Measurements from ENCODE around the gene PAK2.

DNA sequence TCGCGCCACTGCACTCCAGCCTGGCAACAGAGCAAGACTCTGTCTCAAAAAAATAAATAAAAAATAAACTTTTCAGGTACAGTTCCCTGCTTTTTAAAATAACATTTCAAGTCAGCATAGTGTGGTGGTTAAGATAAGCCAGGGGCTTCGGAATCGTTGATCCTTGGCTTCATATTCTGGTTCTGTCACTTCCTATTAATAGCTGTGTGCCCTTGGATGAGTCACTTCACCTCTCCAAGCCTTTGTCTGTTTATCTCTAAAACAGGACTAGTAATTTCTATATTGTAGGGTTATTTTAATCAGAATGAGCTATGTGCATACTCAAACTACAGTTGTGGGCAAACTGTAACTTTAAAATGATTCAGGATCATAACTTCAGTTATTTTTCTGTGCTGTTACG lies 74.2 kb downstream of the PAK2 start:
- TF ChIP-seq POLR2A (IDR thresholded peaks at IDR 0.05; ENCODE audit: low read length) (no peak), GATA1 (IDR thresholded peaks at IDR 0.05; ENCODE audit: low read depth, low read length) (no peak)
